HS-27A (cell line): ENCODE results near the gene FOXP1.

Experiments used
- DNase-seq: peaks from one replicate; pipeline ENCODE4 v3.0.0-alpha.2; 2012; ENCODE audit warnings: low read depth, missing footprints

FOXP1 gene

DNA sequence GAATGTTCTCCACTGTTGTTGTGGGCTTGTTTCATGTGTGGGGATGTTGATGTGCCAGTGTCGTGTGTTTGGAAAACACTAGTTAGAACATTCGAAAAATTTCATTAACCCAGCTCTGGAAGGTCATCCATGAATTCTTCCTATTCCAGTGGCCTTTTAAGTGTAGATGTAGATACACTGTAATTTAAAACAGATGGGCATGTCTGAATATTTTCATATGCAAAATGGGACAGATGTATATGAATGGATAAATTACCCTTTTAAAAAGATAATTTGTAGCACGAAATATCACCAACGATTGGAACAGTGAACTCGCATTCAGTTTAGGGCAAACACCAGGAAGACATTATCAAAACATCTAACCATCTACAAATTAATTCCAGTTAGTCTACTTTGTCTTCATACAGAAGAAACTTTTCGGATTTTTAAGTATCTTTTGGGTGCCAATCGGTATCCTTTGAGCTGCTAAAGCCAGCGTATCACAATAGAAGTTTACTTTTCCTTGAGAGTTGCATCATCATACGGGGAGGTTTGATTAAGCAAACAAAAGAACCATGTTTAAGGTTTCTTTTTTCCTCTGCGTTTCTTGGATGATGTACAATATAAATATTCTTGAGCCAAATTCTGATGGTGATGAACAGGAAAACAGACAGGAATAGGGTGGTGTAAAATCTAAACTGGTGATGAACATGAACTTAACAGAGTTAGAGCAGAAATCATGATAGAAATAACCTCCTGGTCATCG, 528.1 kb downstream of the FOXP1 start:
- no peak for DNase-seq

DNA sequence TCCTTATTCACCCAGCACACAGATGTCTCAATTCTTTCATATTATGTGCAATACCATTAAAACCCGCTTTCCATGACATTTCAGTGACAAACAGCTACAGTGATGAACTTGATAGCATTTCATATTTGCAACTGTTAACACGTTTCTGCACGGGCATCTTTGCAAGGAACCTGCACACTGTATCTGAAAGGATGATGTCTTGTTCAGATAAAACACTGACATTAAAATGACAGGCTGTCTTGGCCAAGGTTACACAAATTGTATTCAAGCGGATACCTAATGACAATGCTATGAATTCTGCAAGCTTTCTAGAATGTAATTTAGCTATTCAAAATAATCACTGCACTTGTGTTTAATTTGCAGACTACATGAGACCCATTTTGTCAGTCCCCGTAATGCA, 529.2 kb downstream of the FOXP1 start:
- DNase-seq = no peak

DNA sequence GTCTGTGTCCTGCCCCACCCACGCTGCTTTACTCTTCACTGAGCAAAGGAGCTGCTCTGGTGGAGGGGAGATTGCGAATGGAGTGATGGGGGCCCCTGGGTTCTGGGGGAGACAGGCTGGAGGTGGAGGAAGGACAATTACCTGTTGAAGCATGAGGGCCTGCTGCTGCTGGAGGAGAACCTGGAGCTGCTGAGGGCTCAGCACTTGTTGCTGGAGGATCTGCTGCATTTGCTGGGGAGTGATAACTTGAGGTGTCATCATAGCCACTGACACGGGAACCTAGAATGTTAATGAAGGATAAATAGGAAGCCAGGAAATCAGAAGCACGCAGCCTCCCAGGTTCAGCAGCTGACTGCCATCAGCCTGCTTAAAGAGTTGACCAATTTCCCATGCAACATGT, 530.0 kb downstream of the FOXP1 start:
- DNase-seq = no peak

DNA sequence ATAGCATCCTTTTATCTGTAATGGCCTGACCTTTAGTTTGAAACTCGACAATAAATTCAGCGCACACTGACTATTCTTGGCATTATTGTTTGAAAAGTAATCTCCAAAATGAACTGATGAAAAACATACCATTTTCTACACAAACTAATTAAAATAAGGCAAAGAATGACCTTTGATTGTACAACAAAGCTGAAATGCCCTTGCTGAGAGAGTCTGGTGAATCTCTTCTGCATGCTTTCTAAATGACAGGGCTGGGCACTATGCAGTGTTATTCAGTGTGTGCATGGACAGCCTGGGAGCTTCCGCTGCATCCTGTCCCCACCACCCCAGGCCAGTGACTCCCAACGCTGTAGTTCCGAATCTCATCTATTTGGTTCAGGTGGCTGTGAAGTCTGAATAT, 530.8 kb downstream of the FOXP1 start:
- no peak for DNase-seq

DNA sequence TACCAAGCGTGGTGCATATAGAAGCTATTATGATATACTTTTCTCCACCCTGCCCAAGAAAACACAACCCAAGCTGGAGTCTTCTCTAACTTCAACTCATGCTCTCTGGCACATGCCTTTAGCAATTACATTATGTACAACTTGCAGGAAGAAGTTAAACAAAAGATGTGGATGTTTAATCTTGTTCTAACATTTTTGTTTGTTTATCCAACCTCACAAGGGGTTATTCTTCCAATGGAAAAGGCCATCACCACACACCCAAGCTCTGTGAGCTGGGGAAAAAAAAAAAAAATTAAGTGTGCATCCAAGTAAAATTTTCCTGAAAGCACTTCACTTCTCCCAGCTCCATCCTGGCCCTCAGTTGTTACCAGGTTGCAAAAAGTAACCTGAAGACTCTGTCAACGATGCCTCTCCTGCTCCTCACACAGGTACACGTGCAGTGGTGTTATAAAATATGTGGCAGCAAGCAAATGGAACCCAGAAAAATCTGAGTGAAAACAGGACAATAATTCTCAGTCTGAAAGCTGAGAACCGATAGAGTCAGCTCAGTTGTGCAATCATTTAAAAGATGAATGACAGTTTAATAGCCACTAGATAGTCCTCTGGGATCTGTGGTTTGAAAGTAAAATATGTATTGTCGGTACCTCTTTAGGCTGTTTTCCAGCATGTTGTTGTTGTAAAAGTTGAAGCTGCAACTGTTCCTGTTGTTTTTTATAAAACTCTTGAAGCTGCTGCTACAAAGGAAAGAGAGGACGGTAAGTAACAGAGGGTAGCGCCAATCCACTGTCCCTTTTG, 531.4 kb downstream of the FOXP1 start:
- DNase-seq = no peak

DNA sequence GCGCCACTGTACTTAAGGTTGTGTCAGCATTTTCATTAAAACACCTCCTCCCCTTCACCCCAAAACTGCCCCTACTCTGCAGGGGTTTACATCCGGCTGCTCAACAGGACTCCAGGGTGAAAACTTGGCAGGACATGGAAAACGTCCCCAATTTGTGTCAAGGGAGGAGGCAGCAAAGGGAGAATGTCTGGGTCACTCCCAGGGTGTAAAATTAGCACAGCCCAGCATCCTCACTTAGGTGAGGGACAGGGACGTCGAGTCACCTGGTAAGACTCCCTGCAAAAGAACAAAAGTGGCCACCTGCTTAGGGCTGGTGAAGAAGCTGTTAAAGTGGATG, 532.3 kb downstream of the FOXP1 start:
- no peak for DNase-seq

DNA sequence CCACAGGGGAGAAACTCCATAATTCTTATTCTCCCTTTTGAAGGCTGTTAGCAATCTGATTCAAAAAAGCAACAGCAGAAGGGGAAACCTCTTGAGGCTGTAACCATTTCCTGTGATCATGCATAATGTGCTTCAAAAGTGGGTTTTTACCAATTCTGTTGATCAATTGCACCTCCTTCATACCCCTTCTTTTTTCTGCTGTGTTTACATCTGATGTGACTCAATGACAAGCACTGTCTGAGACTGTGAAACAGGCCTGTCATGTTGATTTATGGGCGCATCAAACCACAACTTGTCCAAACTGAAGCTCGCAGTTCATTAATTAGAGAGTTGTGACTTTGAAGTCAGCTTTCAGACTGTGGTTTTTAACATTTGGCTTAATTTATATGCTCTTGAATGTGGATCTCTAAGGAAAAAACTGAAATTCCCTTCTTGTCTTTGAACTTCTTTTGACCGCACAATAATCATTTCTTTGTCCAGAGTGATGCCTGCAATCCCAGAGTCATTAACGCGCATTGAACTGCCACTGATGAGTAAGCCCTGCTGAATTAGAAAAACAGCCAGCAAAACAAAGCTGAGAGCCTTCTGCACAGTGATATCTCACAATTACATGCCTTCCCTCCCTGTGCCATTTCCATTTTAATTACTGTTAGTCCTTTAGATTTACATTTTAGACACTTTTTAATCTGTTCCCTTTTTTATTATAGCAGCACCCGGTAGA, 532.8 kb downstream of the FOXP1 start:
- DNase-seq = no peak

DNA sequence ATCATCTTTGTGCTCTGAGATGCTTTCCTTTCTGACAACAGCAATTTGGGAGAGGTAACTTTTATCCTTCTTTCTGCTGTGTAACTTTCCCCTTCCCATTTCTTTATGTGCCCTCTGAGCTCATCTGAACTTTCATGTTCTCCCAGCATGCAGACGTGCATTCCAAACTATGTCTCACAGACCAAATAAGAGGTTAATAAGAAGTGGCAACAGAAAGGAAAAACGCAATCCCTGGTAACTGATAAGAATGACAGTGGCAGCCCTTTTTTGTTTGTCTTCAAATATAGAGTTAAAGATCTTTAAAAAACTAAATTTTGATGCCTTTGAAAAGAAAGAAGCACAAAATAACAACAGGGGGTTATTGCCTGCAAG, 533.4 kb downstream of the FOXP1 start:
- DNase-seq = no peak

DNA sequence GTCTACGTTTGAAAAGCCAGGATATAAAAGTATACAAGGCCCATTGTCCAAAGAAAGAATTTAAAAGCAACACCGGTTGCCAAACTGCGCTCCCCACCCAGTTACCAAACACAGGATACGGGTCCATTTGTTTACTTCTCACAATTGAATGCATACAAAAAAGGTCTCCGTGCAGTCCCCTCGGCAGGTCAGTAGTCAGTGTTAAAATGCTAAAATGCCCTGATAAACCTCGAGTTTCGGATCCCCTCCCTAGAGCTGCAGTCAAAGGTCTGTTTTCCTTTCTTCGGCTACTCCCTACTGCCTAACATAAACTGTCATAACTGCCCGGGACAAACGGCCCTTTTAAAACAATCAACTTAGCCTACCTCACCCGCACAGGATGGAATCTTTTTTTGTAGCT, 534.6 kb downstream of the FOXP1 start:
- no peak for DNase-seq

DNA sequence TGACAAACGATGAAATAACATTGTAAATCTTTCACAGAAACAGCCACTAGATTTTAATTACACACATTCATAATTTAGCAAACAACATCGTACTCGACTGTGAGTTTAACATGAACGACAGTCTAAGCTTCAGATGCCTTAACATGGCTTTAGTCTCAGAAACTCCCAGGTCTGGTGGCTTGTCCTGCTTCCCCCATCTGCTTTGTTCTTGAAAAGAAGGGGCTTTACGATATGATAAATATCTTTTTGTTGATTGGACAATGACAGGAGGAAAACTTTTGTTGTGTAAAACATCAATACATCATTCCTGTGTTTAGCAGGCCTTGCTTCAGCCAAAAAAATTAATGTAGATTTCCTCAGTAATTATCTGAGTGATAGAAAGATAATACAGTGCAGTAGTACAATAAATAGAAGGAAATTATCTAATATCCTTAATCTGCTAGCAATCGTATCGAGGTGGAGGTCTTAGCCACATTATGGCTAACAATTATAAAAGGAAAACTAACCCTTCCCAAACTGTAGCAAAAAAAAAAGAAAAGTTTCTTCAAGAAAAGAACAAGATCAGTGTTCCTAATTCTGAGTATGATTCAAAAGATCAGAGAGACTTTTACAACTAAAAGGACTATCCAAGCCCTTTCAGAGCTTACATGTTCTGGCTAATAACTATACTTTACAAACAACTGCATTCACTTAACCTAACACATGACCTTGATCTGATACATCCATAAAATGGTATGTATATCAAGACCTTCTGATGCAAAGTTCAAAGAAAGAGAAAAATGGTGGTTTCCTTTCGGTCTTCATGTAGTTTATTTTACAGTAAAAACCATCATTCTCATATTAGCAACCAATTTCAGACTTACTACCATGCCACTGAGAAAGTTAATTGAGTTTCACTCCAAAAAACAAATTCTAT, 535.7 kb downstream of the FOXP1 start:
- DNase-seq = no peak

DNA sequence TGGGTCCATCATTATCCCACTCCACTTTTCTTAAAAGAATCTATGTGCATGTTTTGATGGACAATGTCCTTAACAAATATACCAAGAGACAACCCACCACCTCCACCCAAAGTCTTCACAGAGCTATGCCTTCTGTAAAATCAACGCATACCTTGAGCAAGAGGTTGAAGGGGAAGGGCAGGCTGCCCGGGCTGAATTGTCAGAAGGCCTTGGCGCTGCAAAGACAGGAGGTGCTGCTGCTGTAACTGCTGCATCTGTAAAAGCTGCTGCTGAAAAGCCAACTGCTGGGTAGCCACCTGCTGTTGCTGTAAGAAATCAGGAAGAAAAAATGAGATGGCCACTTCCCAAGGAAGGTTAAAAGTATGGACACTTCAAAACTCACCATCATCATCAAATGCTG, 536.7 kb downstream of the FOXP1 start:
- DNase-seq = no peak

DNA sequence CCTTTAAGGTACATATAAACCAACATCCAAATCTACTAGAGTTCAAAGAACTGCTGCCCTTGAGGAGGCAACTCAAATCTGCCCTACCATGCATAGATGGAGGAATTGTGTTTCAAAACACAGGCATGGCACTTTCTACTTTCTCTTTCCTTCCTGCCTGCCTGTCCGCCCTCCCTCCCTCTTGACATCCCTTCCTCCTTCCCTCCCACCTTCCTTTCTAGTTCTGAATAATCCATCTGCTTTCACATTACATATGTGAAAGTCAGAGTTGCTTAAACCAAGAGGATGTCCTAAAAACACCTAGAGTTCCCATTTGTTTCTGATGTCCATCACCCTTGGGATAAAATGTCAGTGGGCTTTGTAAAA, 537.6 kb downstream of the FOXP1 start:
- no peak for DNase-seq

DNA sequence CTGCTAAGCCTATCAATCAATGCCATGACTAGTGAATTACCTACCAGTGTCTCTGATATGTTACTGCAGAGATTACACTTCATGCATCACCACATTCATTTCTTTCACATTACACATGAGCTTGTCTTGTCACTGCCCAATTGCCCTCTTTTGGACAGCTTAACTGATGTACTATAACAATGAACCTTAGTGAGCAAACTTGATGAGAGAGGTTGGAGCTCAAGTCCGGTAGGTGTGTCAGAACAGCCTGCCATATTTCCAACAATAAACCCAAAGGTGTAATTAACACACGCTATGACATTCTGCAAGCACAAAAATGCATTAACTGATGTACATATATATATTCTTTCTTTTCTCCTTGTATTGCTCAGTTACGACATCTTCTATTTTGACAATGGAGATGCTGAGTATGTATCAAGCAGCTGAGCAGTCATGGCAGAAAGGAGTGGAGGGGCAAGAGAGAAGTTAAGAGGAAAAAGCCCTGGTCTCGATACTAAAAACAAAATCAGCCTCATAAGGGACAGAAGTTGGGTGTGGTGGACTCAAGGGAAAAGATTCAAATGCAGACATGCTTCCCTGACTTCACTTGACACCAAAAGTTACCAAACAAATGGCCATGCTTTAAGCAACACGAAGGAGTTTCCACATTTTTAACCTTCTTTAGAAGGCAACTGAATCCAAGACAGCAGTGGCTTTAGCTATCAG, 538.2 kb downstream of the FOXP1 start:
- DNase-seq = no peak

DNA sequence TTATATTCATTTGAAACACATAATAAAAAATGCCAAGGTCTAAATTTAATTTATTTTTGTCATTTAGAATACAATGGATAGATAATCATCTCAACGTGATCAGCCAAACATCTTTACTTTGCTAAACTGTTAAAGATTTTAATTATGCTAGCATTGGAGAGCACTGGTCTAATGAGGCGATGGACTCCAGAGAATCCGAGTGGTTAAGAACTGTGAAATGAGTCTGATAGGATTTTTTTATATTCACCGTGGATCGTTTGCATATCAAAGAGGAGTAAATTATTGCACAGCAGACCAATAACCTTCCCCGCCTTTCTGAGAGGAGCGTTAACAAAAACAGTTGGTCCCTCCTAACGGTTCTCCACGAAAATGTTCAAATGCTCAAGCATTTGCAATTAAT, 540.8 kb downstream of the FOXP1 start:
- DNase-seq = no peak

DNA sequence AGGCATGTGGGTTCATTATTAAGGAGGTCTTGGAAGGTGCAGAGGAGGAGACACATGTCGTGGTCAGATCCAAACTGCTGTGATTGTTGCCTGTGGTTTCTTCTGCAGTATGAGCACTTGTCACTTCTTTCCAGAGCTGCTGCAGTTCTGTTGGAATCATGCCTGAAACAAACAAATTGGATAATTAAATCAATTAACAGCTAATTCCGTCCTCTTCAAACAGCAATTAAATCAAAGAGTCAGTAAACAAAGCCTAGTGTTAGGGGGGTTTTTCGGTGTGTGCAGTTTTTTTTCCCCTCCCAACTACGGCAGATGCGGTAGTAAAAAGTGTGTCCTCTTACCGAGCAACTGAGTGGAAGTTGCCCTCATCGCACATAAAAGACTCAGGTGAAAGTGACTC, 542.2 kb downstream of the FOXP1 start:
- no peak for DNase-seq

DNA sequence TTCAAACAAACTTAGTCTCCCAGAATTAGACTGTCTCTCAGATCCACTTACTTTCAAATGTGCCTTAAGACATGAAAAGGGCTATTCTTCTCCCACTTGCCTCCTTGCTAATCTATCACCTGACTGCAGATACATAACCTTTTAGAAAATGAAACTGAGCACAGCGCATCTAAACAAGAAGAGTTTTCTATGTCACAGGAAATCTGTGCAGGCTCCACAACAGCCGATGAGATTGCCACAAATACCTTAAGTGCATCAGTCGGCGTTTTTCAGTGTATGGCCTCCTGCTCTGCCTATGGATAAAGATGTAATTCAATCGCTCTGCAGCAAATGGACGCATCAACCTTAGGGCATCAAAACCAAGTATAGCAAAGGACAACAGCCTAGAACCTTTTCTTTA, 544.2 kb downstream of the FOXP1 start:
- DNase-seq = no peak

DNA sequence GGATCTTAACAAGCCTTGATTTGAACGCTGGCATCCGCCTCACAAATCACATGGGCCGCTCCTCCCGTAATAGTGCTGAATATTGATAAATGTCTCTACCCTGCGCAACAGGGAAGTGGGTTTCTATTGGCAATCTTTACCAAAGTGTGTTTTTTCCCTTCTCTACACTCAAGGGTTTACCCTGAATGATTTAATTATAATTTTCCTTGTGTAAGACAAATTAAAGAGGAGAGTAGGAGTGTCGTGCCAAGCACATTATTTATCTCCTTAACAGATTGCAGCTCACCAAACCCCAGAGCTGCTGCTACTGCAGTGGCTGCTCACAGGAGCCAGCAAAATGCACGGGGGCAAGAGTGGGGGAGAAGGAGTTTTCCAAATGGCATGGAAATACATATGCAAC, 545.8 kb downstream of the FOXP1 start:
- no peak for DNase-seq

DNA sequence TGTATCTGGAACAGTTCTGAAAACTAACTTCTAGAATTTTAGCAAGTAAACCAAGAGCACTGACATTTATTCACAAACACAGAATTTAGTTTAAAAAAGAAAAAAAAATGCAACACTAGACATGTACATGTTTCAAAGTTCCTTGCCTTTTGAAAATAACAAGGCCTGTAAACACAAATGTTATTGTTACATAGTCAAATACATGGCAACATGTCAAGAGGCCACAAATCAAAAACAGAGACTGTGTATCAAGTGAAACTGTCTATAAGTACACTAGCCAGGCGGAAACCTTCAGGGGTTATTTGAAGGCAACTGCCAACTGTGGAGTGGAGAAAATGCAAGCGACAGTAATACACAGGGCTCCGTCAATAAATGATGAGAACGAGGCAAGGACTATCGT, 547.6 kb downstream of the FOXP1 start:
- DNase-seq = no peak

DNA sequence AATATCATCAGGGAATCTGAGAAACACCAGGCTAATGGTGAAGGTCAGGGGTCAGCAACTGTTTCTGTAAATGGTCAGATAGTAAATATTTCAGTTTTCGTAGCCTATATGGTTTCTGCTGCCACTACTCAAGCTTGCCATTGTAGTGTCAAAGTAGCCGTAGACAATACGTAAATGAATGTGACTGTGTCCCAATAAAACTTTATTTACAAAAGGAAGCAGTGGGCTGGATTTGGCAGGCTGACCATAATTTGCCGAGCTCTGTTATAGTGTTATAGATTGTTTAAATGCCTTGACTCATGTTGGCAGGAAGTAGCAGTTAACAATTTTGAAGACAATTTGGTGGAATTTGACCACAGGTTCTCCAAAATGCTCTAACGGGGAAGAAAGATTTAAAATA, 548.2 kb downstream of the FOXP1 start:
- DNase-seq = peak; percentile 23

DNA sequence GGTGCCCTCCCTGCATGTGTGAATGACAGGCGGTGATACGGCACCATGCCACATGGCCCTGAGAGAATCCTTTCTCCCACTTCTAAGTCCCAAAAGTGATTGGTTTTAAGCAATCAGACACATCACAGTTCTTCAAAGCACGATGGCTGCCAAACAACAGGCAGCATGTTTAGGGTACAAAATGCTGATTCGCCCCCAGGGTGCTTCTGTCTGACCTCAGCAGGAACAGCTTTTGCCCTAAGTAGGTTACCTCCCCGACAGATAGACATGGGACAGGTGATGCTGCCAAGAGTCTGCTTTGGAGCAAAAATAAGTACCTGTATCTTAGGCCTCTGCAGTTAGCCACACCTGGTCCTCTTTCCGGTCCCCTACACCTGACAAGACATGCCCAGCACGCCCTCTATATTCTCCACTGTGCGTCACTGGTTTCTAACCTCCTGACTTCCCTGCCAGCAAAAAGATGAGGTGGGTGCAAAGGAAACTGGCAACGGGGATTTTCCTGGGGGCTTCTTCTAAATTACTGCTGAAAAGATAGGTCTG, 549.8 kb downstream of the FOXP1 start:
- no peak for DNase-seq

DNA sequence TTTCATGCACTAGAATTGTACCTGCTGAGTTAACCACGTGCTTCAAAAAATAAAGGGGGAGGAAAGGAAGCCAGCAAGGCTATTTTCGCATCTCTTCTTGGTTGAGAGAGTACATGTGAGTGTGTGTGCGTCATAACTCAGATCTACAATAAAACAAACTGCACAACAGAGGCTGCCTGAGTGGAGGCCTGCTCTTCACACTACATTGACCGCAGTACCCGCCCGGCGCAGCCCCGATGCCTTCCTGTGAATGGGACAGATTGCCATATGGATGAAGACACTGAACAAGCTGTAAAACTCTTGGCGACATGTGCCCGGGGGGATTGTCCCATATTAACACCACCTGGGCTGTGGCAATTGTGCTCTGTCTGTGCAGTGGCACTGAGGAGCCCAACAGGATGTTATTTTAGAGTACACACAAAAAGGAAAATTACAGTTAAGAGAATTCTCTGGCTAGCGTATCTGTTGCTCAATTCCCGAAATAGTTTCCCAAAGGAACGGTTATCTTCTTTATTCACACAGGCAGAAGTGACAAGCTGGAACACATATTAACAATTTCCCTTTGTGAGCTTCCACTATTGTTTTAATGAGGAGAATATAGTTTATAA, 551.5 kb downstream of the FOXP1 start:
- no peak for DNase-seq
